Stimulated activated CD4-positive, alpha-beta T cell treated with anti-CD3 and anti-CD28 coated beads, Interleukin-15, amount 100 ng/mL, for 24 hours (primary cell): Measurements from ENCODE around the gene FAAP100.
A peak's percentile ranks its signal among the peaks of the same experiment; 100 is the strongest.

ENCODE experiments used
- DNase-seq: peaks from one replicate; pipeline ENCODE4 v3.0.0-alpha.2; 2020

The FAAP100 gene

GRCh38 chr17:81522491-81523401 is 29.4 kb downstream of the FAAP100 start:
- no peak for DNase-seq

- no peak for DNase-seq
Observed at GRCh38 chr17:81520021-81520901, 31.9 kb downstream of the FAAP100 start.

- peak; percentile 77 for DNase-seq
Observed at GRCh38 chr17:81519284-81520020, 32.7 kb downstream of the FAAP100 start.

- peak; percentile 63 for DNase-seq
Observed at GRCh38 chr17:81518785-81519283, 33.3 kb downstream of the FAAP100 start.

- DNase-seq = no peak
Observed at GRCh38 chr17:81518113-81518784, 33.9 kb downstream of the FAAP100 start.

- DNase-seq = no peak
Observed at GRCh38 chr17:81517339-81518112, 34.6 kb downstream of the FAAP100 start.

- no peak for DNase-seq
Observed at GRCh38 chr17:81517009-81517338, 35.2 kb downstream of the FAAP100 start.

GRCh38 chr17:81516439-81516838 is 35.7 kb downstream of the FAAP100 start:
- no peak for DNase-seq

- DNase-seq = no peak
Observed at GRCh38 chr17:81515530-81516041, 36.6 kb downstream of the FAAP100 start.

- peak; percentile 85 for DNase-seq
Observed at GRCh38 chr17:81514739-81515529, 37.2 kb downstream of the FAAP100 start.

GRCh38 chr17:81514489-81514738 is 37.7 kb downstream of the FAAP100 start:
- DNase-seq = no peak

- DNase-seq = peak; percentile 72
Observed at GRCh38 chr17:81513753-81514488, 38.2 kb downstream of the FAAP100 start.

GRCh38 chr17:81513372-81513752 is 38.8 kb downstream of the FAAP100 start:
- DNase-seq = peak; percentile 78

GRCh38 chr17:81512562-81513371 is 39.4 kb downstream of the FAAP100 start, which contains the start of gene ACTG1:
Gene ACTG1 (minus strand): TSS chr17:81512799. CDS start chr17:81512354, 445 bp downstream.
- DNase-seq = peak; percentile 92

- DNase-seq = peak; percentile 68
Observed at GRCh38 chr17:81511804-81512561, 40.2 kb downstream of the FAAP100 start.

- no peak for DNase-seq
Observed at GRCh38 chr17:81511554-81511803, 40.7 kb downstream of the FAAP100 start.

- DNase-seq = peak; percentile 52
Observed at GRCh38 chr17:81510785-81511553, 41.2 kb downstream of the FAAP100 start.
